ENCODE results near the gene NUDT7. TPM values are rescaled to one million over a fixed set of nuclear protein-coding genes. Genes with fewer than 3 reads are reported as not detected.
A peak's percentile ranks its signal among the peaks of the same experiment; 100 is the strongest.

Gene NUDT7
- total and polyA plus RNA-seq, 12 donors, result 15.3 to 62.6 (median 33.4) TPM

DNA sequence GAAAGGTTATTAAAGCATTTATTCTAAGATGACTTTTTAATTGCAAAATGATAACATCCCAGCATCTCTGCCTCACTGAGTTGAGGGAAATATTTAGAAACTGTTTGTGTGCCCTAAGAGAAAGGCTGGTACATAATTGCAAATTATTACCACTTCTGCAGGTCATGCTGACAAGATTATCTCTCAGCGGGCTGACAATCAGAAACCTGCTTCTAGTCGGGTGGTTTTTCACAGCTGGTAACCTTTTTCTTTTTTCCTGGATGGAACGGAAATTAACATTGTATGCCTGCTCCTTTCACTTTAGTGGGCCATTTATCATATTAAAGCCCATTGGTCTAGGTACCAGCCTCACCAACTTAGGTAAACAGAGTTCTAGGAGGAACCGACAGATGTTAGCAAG is 17.0 kb upstream of the NUDT7 start:
- WGBS, 4 donors, result 72 to 84% (median 78%) methylated on average over 4 of the region's 4 CpGs

DNA sequence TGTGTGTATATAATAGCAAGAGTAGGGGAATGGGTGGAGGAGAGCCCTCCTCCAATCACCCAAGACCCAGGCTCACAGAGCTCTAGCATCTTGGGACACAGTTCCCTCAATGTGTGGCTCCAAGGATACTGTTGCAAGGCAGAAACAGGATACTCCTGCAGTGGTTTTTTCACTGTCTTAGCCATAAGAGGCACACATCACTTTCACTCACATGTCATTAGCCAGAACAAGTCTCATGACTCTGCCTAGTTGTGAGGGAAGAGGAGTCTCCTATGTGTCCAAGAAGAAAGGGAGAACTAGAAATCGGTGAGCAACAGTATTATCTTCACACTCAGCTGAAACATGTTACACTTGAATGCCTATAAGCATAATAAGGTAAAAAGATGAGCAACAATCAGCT is 11.1 kb upstream of the NUDT7 start:
- H3K4me1 ChIP-seq (replicated peaks in 1 of 2), result no peaks in the 10 kb centered on the region
- TF ChIP-seq POLR2A (IDR thresholded peaks at IDR 0.05) (no peak), CTCF (IDR thresholded peaks at IDR 0.05) (no peak)
- DNase-seq, result no peak
- peaks cover 7% of the 10 kb centered on the region for H3K27me3 ChIP-seq
- intact Hi-C loops (cut with DNase I), result no loop called here
- H3K4me3 ChIP-seq, result no peak overlapping the region
- WGBS, 4 donors, result 81 to 92% (median 83%) methylated on average over 1 of the region's 1 CpG
- no peak overlapping the region for H3K27ac ChIP-seq
- no peaks in the 10 kb centered on the region for H3K36me3 ChIP-seq (replicated peaks in 1 of 2)
- H3K9me3 ChIP-seq (replicated peaks in 1 of 3), result no peaks in the 10 kb centered on the region

More for the DNA sequence above, 17.0 kb upstream of the NUDT7 start:
- Histone ChIP-seq H3K36me3 (replicated peaks in 1 of 2) (no peaks in the 10 kb centered on the region), H3K4me3 (no peak overlapping the region), H3K27ac (no peak overlapping the region), H3K4me1 (replicated peaks in 1 of 2) (no peaks in the 10 kb centered on the region), H3K9me3 (replicated peaks in 1 of 3) (no peaks in the 10 kb centered on the region), H3K27me3 (peaks cover 7% of the 10 kb centered on the region)
- TF ChIP-seq CTCF (IDR thresholded peaks at IDR 0.05), result no peak
- no peak for TF ChIP-seq POLR2A (IDR thresholded peaks at IDR 0.05)
- intact Hi-C loops (cut with DNase I), result no loop called here
- DNase-seq, result no peak

GRCh38 chr16:77711775-77712174 is 10.5 kb upstream of the NUDT7 start:
- WGBS, 4 donors, result 30 to 53% (median 44%) methylated on average over 5 of the region's 5 CpGs
- peaks cover 7% of the 10 kb centered on the region for H3K27me3 ChIP-seq
- TF ChIP-seq POLR2A (IDR thresholded peaks at IDR 0.05) (no peak), CTCF (IDR thresholded peaks at IDR 0.05) (no peak)
- H3K4me3 ChIP-seq, result no peak overlapping the region
- H3K36me3 ChIP-seq (replicated peaks in 1 of 2), result no peaks in the 10 kb centered on the region
- peak in 2 of 7 donors; percentile 22 to 28 for DNase-seq
- no peak overlapping the region for H3K27ac ChIP-seq
- no peaks in the 10 kb centered on the region for H3K4me1 ChIP-seq (replicated peaks in 1 of 2)
- H3K9me3 ChIP-seq (replicated peaks in 1 of 3), result no peaks in the 10 kb centered on the region
- intact Hi-C loops (cut with DNase I), result no loop called here

- Histone ChIP-seq H3K27me3 (no peaks in the 10 kb centered on the region), H3K4me3 (no peak overlapping the region), H3K27ac (no peak overlapping the region), H3K4me1 (replicated peaks in 1 of 2) (no peaks in the 10 kb centered on the region), H3K36me3 (replicated peaks in 1 of 2) (no peaks in the 10 kb centered on the region), H3K9me3 (replicated peaks in 1 of 3) (no peaks in the 10 kb centered on the region)
- DNase-seq, result no peak
- WGBS, 4 donors, result 68 to 83% (median 77%) methylated on average over 5 of the region's 5 CpGs
- TF ChIP-seq CTCF (IDR thresholded peaks at IDR 0.05) (no peak), POLR2A (IDR thresholded peaks at IDR 0.05) (no peak)
- intact Hi-C loops (cut with DNase I), result no loop called here
These were observed 7.2 kb upstream of the NUDT7 start for GRCh38 chr16:77715145-77715544.
